Right atrium auricular region (tissue), 2 donors: ENCODE results near the gene LIMCH1. TPM values are rescaled to one million over a fixed set of nuclear protein-coding genes. Genes with fewer than 3 reads are reported as not detected.
A peak's percentile ranks its signal among the peaks of the same experiment; 100 is the strongest.

Experiments
- DNase-seq: peaks from one replicate; pipeline ENCODE4 v3.0.0-alpha.2; 2019; ENCODE audit warnings: low spot score
- H3K27ac ChIP-seq, 2 donors: fragments of 200-600 bp; sonication (generic); 1 replicate in 1 of 2; 2 replicates in 1 of 2; pipeline ENCODE4 v1.5.1; 2016 to 2019
- H3K27me3 ChIP-seq, 2 donors: fragments of 200-600 bp; sonication (generic); one replicate each; pipeline versions ENCODE4 v1.5.1 to v1.6.0; 2017 to 2019
- H3K36me3 ChIP-seq: fragments of 200-600 bp; sonication (generic); one replicate; pipeline ENCODE4 v1.5.1; 2016
- H3K4me1 ChIP-seq, 2 donors: fragments of 200-600 bp; sonication (generic); one replicate each; pipeline versions ENCODE4 v1.5.1 to v1.6.0; 2017 to 2019
- H3K4me3 ChIP-seq, 2 donors: fragments of 200-600 bp; sonication (generic); 1 replicate in 1 of 2; 2 replicates in 1 of 2; pipeline ENCODE4 v1.5.1; 2017 to 2019; ENCODE audit warnings: mild to moderate bottlenecking in 1 of 2, moderate library complexity in 1 of 2
- H3K9me3 ChIP-seq, 2 donors: fragments of 200-600 bp; sonication (generic); one replicate each; pipeline ENCODE4 v1.5.1; 2019
- CTCF ChIP-seq, 2 donors: fragments of 200-600 bp; sonication (generic); IDR thresholded peaks; one replicate each; pipeline ENCODE4 v1.5.1; 2019; ENCODE audit warnings: antibody characterized with exemption in 2 of 2
- total RNA-seq, 2 donors: library from RNA; depleted of rRNA; stranded (reverse); fragments of >200 nt; gene quantifications; one replicate each; pipeline ENCODE4 v1.1.0, GENCODE V29; 2016

Gene LIMCH1
- total RNA-seq, 2 donors from 2014 or later = 76.1 to 101 TPM

- no peaks in the 10 kb centered on the region for H3K27me3 ChIP-seq
- no peak for DNase-seq
- no peak overlapping the region for H3K27ac ChIP-seq
- H3K4me3 ChIP-seq = no peak overlapping the region
- H3K4me1 ChIP-seq = peaks cover 0 to 24% of the 10 kb centered on the region in 2 donors
- no peaks in the 10 kb centered on the region for H3K36me3 ChIP-seq
- no peak for TF ChIP-seq CTCF (IDR thresholded peaks at IDR 0.05)
- H3K9me3 ChIP-seq = peaks cover 0 to 3% of the 10 kb centered on the region in 2 donors
Measured at GRCh38 chr4:41579526-41579925, 41.6 kb downstream of the LIMCH1 start.

GRCh38 chr4:41580007-41580406, 42.0 kb downstream of the LIMCH1 start:
- Histone ChIP-seq H3K4me3 (no peak overlapping the region), H3K27ac (no peak overlapping the region), H3K9me3 (peaks cover 0 to 7% of the 10 kb centered on the region in 2 donors), H3K36me3 (no peaks in the 10 kb centered on the region), H3K27me3 (no peaks in the 10 kb centered on the region), H3K4me1 (peaks cover 0 to 24% of the 10 kb centered on the region in 2 donors)
- no peak for TF ChIP-seq CTCF (IDR thresholded peaks at IDR 0.05)
- DNase-seq = no peak

GRCh38 chr4:41586675-41587225, 48.8 kb downstream of the LIMCH1 start:
- Histone ChIP-seq H3K27me3 (no peaks in the 10 kb centered on the region), H3K36me3 (no peaks in the 10 kb centered on the region), H3K4me1 (peaks cover 0 to 46% of the 10 kb centered on the region in 2 donors), H3K27ac (no peak overlapping the region), H3K4me3 (no peak overlapping the region), H3K9me3 (peaks cover 0 to 7% of the 10 kb centered on the region in 2 donors)
- no peak for TF ChIP-seq CTCF (IDR thresholded peaks at IDR 0.05)
- DNase-seq = no peak

- Histone ChIP-seq H3K4me1 (peaks cover 0 to 46% of the 10 kb centered on the region in 2 donors), H3K4me3 (no peak overlapping the region), H3K27me3 (no peaks in the 10 kb centered on the region), H3K27ac (no peak overlapping the region), H3K36me3 (no peaks in the 10 kb centered on the region), H3K9me3 (peaks cover 0 to 7% of the 10 kb centered on the region in 2 donors)
- no peak for TF ChIP-seq CTCF (IDR thresholded peaks at IDR 0.05)
- no peak for DNase-seq
Measured at GRCh38 chr4:41587286-41587685, 49.3 kb downstream of the LIMCH1 start.

DNA sequence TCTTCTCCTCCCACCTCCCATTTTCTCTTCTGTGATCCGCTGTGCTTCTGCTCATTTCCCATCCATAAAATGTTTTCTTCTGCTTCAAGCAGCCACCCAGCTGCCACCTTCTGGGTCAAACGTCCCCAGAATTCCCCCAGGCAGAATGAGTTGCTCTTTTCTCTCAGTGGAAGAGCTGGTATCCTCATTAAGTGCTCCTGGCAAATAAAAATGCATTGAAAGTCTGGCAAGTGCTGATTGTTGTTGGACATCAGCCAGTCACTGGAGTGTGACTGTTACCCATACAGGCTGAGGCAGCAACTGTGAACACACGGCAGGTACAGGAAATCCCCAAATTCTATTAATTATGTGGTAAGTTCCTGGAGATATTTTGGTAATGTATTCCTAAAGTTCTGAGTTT, 52.6 kb downstream of the LIMCH1 start:
- H3K4me3 ChIP-seq = no peak overlapping the region
- no peaks in the 10 kb centered on the region for H3K27me3 ChIP-seq
- DNase-seq = no peak
- no peaks in the 10 kb centered on the region for H3K36me3 ChIP-seq
- H3K27ac ChIP-seq = peak overlapping the region; percentile 4 to 42
- TF ChIP-seq CTCF (IDR thresholded peaks at IDR 0.05) = no peak
- peaks cover 0 to 46% of the 10 kb centered on the region in 2 donors for H3K4me1 ChIP-seq
- no peaks in the 10 kb centered on the region for H3K9me3 ChIP-seq

- peaks cover 0 to 34% of the 10 kb centered on the region in 2 donors for H3K4me1 ChIP-seq
- H3K36me3 ChIP-seq = no peaks in the 10 kb centered on the region
- TF ChIP-seq CTCF (IDR thresholded peaks at IDR 0.05) = no peak
- H3K9me3 ChIP-seq = no peaks in the 10 kb centered on the region
- no peak overlapping the region for H3K4me3 ChIP-seq
- H3K27ac ChIP-seq = no peak overlapping the region
- DNase-seq = no peak
- no peaks in the 10 kb centered on the region for H3K27me3 ChIP-seq
Measured at GRCh38 chr4:41594432-41594831, 56.5 kb downstream of the LIMCH1 start.
